OCI-LY1 (cell line): ENCODE data around the gene CRYGN.

Experiments
- CTCF ChIP-seq: fragments of 200-600 bp; sonication (generic), shearing (Covaris generic); IDR thresholded peaks from 2 replicates; pipeline ENCODE4 v1.5.1; 2017; ENCODE audit warnings: mild to moderate bottlenecking, antibody characterized with exemption, low read length, moderate library complexity, mixed read lengths
- EZH2 ChIP-seq: fragments of 200-600 bp; sonication (generic), shearing (Covaris generic); IDR thresholded peaks from 2 replicates; pipeline ENCODE4 v1.8.0; 2017; ENCODE audit warnings: borderline replicate concordance, mixed run types, mild to moderate bottlenecking, antibody characterized with exemption, low read length, moderate library complexity, mixed read lengths

- no peak for TF ChIP-seq EZH2
- no peak for TF ChIP-seq CTCF
Observed at GRCh38 chr7:151488096-151488495, 48.2 kb upstream of the CRYGN start.
